CD4-positive, alpha-beta T cell treated with Interleukin-12 subunit alpha and Interleukin-12 subunit beta, for 1 hour (primary cell): ENCODE results near the gene ATP5ME.
A peak's percentile ranks its signal among the peaks of the same experiment; 100 is the strongest.
"Not testable (repeated sequence)": the region's sequence is repeated elsewhere in the genome, so short reads cannot be mapped to it uniquely, and the experiment has no call there.

Experiments
- DNase-seq: peaks from one replicate; pipeline ENCODE4 v3.0.0-alpha.2; 2020

Gene ATP5ME

GRCh38 chr4:683247-683897, 9.3 kb upstream of the ATP5ME start:
- DNase-seq: no peak

DNA sequence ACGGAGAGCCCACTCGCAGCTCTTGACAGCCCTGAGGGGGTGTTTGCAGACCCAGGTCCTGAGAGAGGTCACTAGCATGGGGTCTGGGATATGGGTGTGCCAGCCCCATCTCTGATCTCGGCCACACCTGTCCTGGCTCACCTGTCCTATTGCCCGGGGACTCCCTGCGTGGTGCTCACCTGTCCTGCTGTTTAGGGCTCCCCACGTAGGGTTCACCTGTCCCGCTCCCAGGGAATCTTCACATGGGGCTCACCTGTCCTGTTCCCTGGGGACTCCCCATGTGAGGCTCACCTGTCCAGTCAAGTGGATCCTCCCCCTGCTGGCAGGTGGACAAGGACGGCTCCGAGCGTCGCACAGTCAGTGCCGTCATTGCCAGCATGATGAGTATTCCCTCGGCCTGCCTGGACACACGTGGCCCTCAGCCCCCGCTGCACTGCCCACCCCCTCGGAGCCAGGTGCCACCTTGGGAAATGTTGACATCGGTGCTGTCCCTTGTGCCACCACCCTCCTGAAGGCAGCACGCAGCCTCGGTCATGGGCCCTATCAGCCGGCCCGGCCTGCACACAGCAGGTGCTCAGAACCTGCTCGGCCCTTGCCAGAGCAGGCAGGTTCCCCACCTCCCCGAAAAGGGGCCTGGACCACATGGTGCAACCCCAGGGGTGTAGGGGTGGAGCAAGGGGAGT, 8.6 kb upstream of the ATP5ME start:
- DNase-seq: no peak

DNA sequence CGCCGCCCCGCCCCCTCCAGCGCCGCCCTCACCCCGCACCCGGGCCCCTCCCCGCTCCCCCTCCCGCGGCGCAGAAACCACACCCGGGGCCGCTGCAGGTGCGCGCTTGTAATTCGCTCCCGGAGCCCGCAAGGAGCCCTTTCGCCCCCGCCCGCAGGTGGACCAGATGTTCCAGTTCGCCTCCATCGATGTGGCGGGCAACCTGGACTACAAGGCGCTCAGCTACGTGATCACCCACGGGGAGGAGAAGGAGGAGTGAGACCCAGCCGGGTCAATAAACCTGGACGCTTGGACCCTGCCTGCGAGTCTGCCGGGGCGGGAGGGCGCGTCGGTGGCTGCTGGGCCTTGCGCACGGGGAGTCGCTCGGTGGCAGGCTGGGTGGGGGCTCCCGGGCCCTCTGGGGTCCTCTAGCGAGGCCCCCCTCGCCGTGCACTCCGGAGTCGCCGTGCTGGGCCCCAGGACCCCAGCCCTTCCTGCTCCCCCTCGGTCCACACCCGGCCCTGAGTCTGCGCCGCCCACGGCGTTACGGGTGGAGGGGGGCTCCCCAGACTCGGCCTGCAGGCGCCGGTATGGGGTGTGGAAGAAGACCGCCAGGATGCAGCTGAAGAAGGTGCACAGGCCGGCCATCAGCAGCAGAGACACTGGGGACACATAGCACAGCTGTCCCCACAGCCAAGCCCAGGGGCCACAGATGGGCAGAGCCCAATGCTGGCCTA, 7.8 kb upstream of the ATP5ME start:
- peak; percentile 67 for DNase-seq

- DNase-seq: peak; percentile 70
Observed at GRCh38 chr4:680928-681645, 7.0 kb upstream of the ATP5ME start.

DNA sequence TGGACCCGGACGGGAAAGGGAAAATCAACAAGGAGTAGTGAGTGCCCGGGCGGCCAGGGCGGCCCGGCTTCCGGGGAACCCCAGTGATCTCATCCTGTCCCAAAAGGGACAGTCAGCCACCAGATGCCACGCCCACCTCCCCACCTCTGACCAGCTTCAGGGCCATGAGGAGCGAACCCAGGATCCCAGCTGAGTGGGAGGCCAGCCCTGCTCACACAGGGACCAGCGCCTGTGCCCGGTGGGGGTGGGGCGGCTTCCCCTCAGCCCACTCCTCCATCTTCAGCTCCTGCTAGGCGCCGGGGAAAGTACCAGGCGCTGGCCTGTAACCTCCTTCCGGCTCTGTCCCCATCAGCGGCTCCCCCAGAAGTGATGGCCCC, 6.5 kb upstream of the ATP5ME start:
- DNase-seq: peak; percentile 46

- no peak for DNase-seq
Observed at GRCh38 chr4:680091-680490, 6.0 kb upstream of the ATP5ME start.

GRCh38 chr4:679629-680028, 5.6 kb upstream of the ATP5ME start:
- no peak for DNase-seq

- DNase-seq: no peak
Observed at GRCh38 chr4:679104-679481, 5.0 kb upstream of the ATP5ME start.

DNA sequence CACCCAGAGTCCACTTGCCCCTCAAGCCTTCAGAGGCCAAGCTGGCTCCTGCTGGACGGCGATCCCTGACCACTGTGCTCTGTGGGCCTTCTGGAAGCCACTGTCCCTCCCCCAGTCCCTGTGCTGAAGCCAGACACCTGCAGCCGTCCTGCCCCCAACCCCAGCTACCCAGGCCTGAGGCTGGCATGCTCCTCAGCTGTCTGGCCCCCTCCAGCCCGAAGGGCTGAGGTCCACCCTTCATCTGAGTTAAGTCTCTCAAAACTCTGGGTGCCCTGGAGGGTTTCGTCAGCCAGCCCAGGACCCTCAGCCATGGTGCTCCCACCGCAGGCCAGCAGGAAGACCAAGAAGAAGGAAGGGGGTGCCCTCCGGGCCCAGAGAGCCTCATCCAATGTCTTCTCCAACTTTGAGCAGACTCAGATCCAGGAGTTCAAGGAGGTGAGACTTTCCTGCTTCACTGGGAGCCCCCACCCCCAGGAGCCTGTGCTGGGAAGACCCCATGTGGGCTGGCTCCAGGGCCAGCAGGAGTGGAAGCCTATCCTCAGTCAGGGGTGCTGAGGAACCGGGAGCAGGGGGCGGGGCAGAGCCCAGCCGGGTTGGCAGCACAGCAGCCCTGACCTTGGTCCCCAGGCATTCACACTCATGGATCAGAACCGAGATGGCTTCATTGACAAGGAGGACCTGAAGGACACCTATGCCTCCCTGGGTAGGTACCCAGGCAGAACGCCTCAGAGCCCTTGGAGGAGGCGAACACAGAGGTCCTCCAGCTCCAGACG, 4.4 kb upstream of the ATP5ME start:
- no peak for DNase-seq

- peak; percentile 43 for DNase-seq
Observed at GRCh38 chr4:677431-678293, 3.6 kb upstream of the ATP5ME start.

DNA sequence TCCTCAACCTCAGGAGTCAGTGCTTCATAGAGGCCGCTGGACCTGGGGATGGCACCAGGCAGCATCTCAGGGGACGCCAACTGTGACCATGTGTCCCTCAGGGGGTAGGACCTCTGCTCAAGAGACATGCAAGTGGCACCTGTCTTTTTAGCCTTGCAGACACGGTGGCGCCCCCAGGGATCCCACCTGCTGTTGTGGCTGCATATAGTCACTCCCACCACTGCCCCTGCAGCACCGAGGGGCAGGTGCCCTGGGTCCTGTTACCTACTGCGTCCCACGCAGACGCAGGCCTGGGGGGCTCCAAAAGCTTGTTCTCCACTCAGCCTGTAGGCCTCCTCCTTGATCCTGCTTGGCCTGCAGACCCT, 2.8 kb upstream of the ATP5ME start:
- no peak for DNase-seq

DNA sequence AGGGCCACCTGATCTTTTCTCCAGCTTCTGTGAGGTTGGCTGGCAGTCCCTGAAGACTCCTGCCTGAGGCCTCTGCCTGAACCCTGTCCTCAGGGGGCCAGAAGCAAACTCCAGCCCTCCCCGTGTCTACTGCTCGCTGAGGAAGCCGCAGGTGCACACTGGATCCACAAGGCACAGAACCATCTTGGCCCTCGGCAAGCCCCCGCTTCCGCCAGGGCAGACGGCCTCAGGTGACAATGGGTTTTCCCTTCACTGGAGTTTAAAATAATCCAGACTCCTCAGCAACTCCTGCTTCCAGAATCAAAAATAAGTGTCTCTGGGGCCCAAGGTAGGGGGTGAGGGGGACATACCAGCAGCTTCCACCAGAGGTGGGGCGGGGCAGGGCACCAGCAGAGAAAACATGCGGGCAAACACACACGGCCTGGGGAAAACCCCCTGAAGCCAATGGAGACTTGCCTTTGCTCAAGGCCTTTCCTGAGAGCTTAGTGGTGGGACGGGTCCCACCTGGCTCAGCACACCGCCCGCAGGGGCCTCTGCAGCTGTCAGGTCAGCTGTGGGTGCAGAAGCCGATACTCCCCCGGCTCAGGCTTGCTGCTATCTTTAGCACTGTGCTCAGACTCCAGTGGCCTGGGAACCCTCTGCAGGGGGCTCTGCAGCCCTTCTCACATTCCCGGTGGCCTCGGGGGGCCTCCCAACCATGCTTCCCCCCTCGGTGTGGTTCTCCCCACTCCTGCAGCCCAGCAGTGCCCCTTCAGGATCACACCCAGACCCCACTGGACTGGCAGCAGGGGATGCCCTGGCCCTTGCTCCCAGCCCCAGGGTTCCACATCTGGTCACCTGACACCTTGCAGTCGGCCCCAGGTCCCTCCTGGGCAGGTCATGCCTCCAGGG, 2.1 kb upstream of the ATP5ME start:
- DNase-seq: no peak

DNA sequence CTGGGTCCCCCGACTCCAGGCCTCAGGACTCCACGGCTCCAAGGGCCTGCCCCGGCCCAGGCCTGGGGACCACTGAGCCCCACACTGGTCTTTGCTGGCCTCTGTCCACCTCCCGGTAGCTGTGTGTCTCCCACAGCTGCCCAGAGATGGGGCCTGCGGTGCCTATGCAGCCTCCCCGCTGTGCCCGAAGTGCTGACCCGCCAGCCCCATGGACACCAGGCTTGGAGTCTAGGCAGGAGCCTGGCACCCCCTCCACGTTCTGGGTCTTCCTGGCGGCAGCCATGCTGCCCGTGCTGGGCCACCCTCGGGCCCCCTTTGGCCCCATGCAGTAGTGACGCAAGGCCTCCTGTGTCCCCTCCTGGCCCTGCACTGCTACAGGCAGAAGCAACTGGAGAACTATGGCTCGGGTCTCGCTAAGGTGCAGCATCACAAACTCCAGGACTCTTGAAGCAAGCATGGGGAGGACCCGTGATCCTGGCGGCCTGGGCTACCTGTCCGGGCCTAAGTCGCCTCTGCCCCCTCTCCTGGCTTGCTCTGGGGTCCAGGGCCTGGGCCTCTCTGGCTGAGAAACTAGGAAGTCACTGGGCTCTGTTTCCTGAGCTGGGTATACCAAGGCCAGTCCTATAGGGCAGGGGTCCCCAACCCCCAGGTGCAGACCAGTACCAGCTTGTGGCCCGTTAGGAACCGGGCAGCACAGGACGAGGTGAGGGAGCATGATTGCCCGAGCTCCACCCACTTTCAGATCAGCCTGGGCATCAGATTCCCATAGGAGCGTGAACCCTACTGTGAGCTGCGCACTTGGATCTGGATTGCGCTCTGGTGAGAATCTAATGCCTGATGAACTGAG, 1.2 kb upstream of the ATP5ME start:
- DNase-seq: no peak

GRCh38 chr4:673349-674091, 556 bp downstream of the ATP5ME start:
- DNase-seq: no peak

DNA sequence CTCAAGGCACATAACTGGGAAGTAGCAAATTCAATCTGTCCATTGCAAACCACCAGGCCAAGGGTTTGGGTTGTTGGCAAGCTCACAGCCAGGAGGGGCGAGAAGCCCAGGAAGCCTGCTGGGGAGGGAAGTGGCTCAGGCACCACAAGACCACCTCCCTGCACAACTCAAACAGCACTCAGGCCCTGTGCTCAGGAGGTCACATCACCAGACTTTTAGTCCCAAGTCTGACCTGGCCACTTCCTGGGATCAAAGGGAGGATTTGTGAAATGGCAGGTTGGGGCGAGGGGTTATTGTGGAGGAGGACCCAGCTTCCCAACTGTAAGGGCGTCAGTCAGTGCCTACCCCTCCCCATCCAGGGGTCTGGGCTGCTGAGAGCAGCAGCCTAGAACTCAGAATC, 2.3 kb downstream of the ATP5ME start:
- no peak for DNase-seq

- DNase-seq: not testable (repeated sequence)
Observed at GRCh38 chr4:669806-670559, 4.1 kb downstream of the ATP5ME start.

DNA sequence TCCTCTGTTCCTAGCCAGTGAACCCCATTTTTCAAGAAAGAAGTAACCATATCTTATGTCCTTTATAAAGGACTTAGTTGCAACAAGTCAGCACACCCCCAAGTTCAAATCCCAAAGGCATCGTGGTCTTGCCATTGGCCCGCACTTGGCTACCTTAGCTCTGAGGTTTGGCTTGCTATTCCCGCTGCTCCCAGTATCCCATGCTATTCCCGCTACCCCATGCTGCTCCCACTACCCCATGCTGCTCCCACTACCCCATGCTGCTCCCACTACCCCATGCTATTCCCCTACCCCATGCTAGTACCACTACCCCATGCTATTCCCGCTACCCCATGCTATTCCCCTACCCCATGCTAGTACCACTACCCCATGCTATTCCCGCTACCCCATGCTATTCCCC, 5.9 kb downstream of the ATP5ME start:
- DNase-seq: not testable (repeated sequence)

DNA sequence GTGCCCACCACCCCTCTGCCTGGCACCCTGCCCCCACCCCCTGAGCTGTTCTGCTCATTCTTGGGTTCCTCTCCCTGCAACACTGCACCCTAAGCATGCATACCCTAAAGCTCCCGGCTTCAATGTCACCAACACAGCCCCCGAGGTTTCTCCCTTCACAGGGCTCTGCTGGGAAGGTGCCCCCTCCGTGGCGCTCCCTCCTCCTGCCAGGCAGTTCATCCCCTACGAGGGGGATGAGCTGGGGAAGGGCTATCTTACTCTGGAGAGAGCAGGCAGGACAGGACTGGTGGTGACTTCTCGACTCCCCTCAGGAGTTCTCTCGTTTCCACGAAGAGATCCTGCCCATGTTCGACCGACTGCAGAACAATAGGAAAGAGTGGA, 6.5 kb downstream of the ATP5ME start:
- DNase-seq: no peak
